ENCODE results near the gene RPGRIP1L. TPM values are rescaled to one million over a fixed set of nuclear protein-coding genes. Genes with fewer than 3 reads are reported as not detected.

RPGRIP1L gene
- total RNA-seq, 1 donor from 2014 or later: 0.96 TPM

- H3K27ac ChIP-seq: no peak overlapping the region
- intact Hi-C loops (cut with DNase I): no loop called here
- peaks cover 0 to 6% of the 10 kb centered on the region in 2 donors for H3K36me3 ChIP-seq
- no peaks in the 10 kb centered on the region for H3K4me1 ChIP-seq
- H3K4me3 ChIP-seq: no peak overlapping the region
- no peaks in the 10 kb centered on the region for H3K9me3 ChIP-seq
- no peak for DNase-seq (ENCODE audit: low spot score in 2 of 2)
- no peak for TF ChIP-seq CTCF (IDR thresholded peaks at IDR 0.05)
- no peaks in the 10 kb centered on the region for H3K27me3 ChIP-seq
These were observed 22.3 kb downstream of the RPGRIP1L start for GRCh38 chr16:53681354-53681753.

- peaks cover 0 to 6% of the 10 kb centered on the region in 2 donors for H3K36me3 ChIP-seq
- no peak overlapping the region for H3K27ac ChIP-seq
- intact Hi-C loops (cut with DNase I): no loop called here
These were observed 22.9 kb downstream of the RPGRIP1L start for GRCh38 chr16:53680756-53681155.

GRCh38 chr16:53678756-53679343, 24.8 kb downstream of the RPGRIP1L start:
- intact Hi-C loops (cut with DNase I): no loop called here
- Histone ChIP-seq H3K27ac (no peak overlapping the region), H3K4me1 (no peaks in the 10 kb centered on the region), H3K27me3 (no peaks in the 10 kb centered on the region), H3K4me3 (no peak overlapping the region), H3K9me3 (no peaks in the 10 kb centered on the region), H3K36me3 (no peaks in the 10 kb centered on the region)
- no peak for TF ChIP-seq CTCF (IDR thresholded peaks at IDR 0.05)
- DNase-seq (ENCODE audit: low spot score in 2 of 2): no peak

More at GRCh38 chr16:53680756-53681155, 22.9 kb downstream of the RPGRIP1L start:
- no peak overlapping the region for H3K4me3 ChIP-seq
- H3K27me3 ChIP-seq: no peaks in the 10 kb centered on the region
- TF ChIP-seq CTCF (IDR thresholded peaks at IDR 0.05): no peak
- DNase-seq (ENCODE audit: low spot score in 2 of 2): no peak
- no peaks in the 10 kb centered on the region for H3K4me1 ChIP-seq
- H3K9me3 ChIP-seq: no peaks in the 10 kb centered on the region

GRCh38 chr16:53678155-53678554, 25.5 kb downstream of the RPGRIP1L start:
- no peaks in the 10 kb centered on the region for H3K36me3 ChIP-seq
- intact Hi-C loops (cut with DNase I): no loop called here
- no peak overlapping the region for H3K27ac ChIP-seq
- no peaks in the 10 kb centered on the region for H3K4me1 ChIP-seq
- H3K27me3 ChIP-seq: no peaks in the 10 kb centered on the region
- no peak for TF ChIP-seq CTCF (IDR thresholded peaks at IDR 0.05)
- H3K9me3 ChIP-seq: no peaks in the 10 kb centered on the region
- no peak for DNase-seq (ENCODE audit: low spot score in 2 of 2)
- H3K4me3 ChIP-seq: no peak overlapping the region

GRCh38 chr16:53673189-53673588, 30.5 kb downstream of the RPGRIP1L start:
- no peaks in the 10 kb centered on the region for H3K9me3 ChIP-seq
- DNase-seq (ENCODE audit: low spot score in 2 of 2): no peak
- intact Hi-C loops (cut with DNase I): no loop called here
- H3K27me3 ChIP-seq: no peaks in the 10 kb centered on the region
- H3K4me3 ChIP-seq: no peak overlapping the region
- H3K4me1 ChIP-seq: no peaks in the 10 kb centered on the region
- TF ChIP-seq CTCF (IDR thresholded peaks at IDR 0.05): no peak
- H3K36me3 ChIP-seq: no peaks in the 10 kb centered on the region
- no peak overlapping the region for H3K27ac ChIP-seq

- Histone ChIP-seq H3K4me1 (no peaks in the 10 kb centered on the region), H3K9me3 (no peaks in the 10 kb centered on the region), H3K4me3 (no peak overlapping the region), H3K27ac (no peak overlapping the region), H3K27me3 (no peaks in the 10 kb centered on the region), H3K36me3 (no peaks in the 10 kb centered on the region)
- intact Hi-C loops (cut with DNase I): no loop called here
- DNase-seq (ENCODE audit: low spot score in 2 of 2): no peak
- TF ChIP-seq CTCF (IDR thresholded peaks at IDR 0.05): no peak
These were observed 31.2 kb downstream of the RPGRIP1L start for GRCh38 chr16:53672461-53672860.

Data from ascending aorta (tissue), 2 donors.